GM18907 (cell line): Measurements from ENCODE around the gene NACAD.
"Not testable (repeated sequence)": the region's sequence is repeated elsewhere in the genome, so short reads cannot be mapped to it uniquely, and the experiment has no call there.

Source experiments
- ATAC-seq: cut with Tn5 transposase; IDR thresholded peaks from one replicate; pipeline ENCODE4 v1.9.1; 2021; ENCODE audit warnings: mild to moderate bottlenecking, moderate library complexity; ENCODE audit not compliant: unreplicated experiment

The NACAD gene

GRCh38 chr7:45061352-45061751 is 27.4 kb downstream of the NACAD start:
- no peak for ATAC-seq

GRCh38 chr7:45060295-45060694 is 28.5 kb downstream of the NACAD start:
- ATAC-seq, result no peak

- ATAC-seq, result no peak
These were observed 30.9 kb downstream of the NACAD start for GRCh38 chr7:45057878-45058277.

GRCh38 chr7:45055594-45056219 is 33.1 kb downstream of the NACAD start:
- no peak for ATAC-seq

GRCh38 chr7:45055016-45055415 is 33.8 kb downstream of the NACAD start:
- ATAC-seq, result no peak

GRCh38 chr7:45054442-45054841 is 34.3 kb downstream of the NACAD start:
- ATAC-seq, result no peak

GRCh38 chr7:45053941-45054340 is 34.8 kb downstream of the NACAD start:
- ATAC-seq, result no peak

- ATAC-seq, result no peak
These were observed 35.4 kb downstream of the NACAD start for GRCh38 chr7:45053401-45053800.

- no peak for ATAC-seq
These were observed 36.8 kb downstream of the NACAD start for GRCh38 chr7:45052011-45052410.

GRCh38 chr7:45050198-45050597 is 38.6 kb downstream of the NACAD start:
- ATAC-seq, result no peak

- ATAC-seq, result no peak
These were observed 40.0 kb downstream of the NACAD start for GRCh38 chr7:45048748-45049147.

GRCh38 chr7:45044338-45044737 is 44.4 kb downstream of the NACAD start:
- ATAC-seq, result no peak

- ATAC-seq, result no peak
These were observed 49.7 kb downstream of the NACAD start for GRCh38 chr7:45039106-45039505.

- ATAC-seq, result no peak
These were observed 50.9 kb downstream of the NACAD start for GRCh38 chr7:45037876-45038275.

- ATAC-seq, result no peak
These were observed 52.0 kb downstream of the NACAD start for GRCh38 chr7:45036796-45037195.

- no peak for ATAC-seq
These were observed 52.5 kb downstream of the NACAD start for GRCh38 chr7:45036317-45036716.

GRCh38 chr7:45035893-45036292 is 52.9 kb downstream of the NACAD start:
- no peak for ATAC-seq

- no peak for ATAC-seq
These were observed 53.4 kb downstream of the NACAD start for GRCh38 chr7:45035371-45035770.

- not testable (repeated sequence) for ATAC-seq
These were observed 54.1 kb downstream of the NACAD start for GRCh38 chr7:45034710-45035109.

- ATAC-seq, result no peak
These were observed 54.9 kb downstream of the NACAD start for GRCh38 chr7:45033931-45034290.

- ATAC-seq, result no peak
These were observed 55.4 kb downstream of the NACAD start for GRCh38 chr7:45033261-45033930.

- no peak for ATAC-seq
These were observed 56.3 kb downstream of the NACAD start for GRCh38 chr7:45032421-45032820.

- ATAC-seq, result no peak
These were observed 56.9 kb downstream of the NACAD start for GRCh38 chr7:45031829-45032228.
